DMS153 treated with DMSO at 0.1 percent for 48 hours (cell line): ENCODE data around the gene CDKAL1.
"Not testable (repeated sequence)": the region's sequence is repeated elsewhere in the genome, so short reads cannot be mapped to it uniquely, and the experiment has no call there.

Source experiments
- DNase-seq: peaks from one replicate; lab custom pipeline; 2025; ENCODE audit not compliant: unreplicated experiment; lab: John Stamatoyannopoulos, UW

Gene CDKAL1

DNA sequence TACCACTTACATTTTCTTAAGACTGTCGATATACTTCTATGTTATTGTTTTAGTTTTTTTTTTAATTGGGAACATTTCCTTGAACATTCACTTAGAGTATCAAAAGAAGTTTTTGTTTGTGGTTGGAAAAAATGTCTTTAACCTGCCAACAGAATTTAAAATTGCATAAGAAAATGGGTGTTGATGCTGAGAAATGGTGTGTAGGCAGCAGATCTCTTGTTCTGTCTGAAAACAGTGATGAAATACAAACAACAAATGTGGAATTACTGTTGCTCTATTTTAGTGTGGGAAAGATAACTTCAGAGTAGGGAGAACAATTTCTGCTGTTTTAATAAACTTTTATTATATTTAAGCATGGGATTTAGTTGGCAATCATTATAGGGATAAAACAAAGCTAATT lies 293.5 kb downstream of the CDKAL1 start:
- DNase-seq, result no peak

GRCh38 chr6:20830576-20830975 lies 296.3 kb downstream of the CDKAL1 start:
- no peak for DNase-seq

DNA sequence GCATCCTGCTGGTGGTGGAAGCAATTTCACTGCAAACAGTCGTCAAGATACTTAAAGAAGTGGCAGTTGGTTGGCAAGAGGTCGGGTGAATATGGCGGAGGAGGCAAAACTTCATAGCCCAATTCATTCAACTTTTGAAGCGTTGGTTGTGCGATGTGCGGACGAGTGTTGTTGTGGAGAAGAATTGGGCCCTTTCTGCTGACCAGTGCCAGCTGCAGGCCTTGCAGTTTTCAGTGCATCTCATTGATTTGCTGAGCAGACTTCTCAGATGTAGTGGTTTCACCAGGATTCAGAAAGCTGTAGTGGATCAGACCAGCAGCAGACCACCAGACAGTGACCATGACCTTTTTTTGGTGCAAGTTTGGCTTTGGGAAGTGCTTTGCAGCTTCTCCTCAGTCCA lies 297.0 kb downstream of the CDKAL1 start:
- not testable (repeated sequence) for DNase-seq

- no peak for DNase-seq
These were observed 299.7 kb downstream of the CDKAL1 start for GRCh38 chr6:20833881-20834515.

DNA sequence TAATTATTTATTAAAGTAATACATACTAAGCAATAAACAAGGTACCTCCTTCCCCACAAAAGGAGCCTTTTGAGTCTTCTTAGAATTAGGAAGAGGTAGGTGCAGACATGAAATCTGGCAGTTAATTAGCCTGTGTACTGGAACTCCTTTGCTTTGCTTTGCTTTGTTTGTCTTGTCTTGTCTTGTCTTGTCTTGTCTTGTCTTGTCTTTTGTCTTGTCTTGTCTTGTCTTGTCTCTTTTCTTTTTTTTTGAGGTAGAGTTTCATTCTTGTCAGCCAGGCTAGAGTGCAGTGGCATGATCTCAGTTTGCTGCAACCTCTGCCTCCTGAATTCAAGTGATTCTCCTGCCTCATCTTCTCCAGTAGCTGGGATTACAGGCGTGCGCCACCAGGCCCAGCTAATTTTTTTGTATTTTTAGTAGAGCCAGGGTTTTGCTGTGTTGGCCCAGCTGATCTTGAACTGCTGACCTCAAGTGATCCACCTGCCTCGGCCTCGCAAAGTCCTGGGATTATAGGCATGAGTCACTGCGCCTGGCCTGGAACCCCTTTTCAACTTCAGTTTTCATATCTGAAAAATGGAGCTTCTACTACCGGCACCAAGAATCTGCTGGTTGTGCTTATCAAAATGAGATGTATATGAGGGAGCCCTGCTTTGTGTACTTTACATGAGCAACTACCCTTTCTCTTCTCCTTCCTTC lies 301.2 kb downstream of the CDKAL1 start:
- no peak for DNase-seq

DNA sequence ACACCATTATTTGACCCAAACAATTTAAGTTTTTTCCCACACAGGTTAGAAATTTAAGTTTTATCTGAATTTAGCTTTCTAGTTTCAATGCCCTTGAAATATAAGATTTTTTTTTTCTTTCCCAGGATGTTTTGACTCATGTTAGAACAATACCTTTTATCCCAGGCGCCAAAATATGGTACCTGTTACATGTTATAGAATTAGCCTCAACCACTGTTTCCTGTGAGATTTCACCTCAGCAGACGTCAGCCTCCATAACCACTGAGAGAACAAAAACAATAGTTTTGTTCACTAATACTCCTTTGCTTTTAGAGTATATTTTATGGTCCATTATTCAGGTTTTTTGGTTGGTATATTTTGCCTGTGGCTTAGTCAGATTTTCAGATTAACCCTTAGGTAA lies 302.9 kb downstream of the CDKAL1 start:
- no peak for DNase-seq

GRCh38 chr6:20838113-20838512 lies 303.9 kb downstream of the CDKAL1 start:
- no peak for DNase-seq

- DNase-seq, result no peak
These were observed 305.4 kb downstream of the CDKAL1 start for GRCh38 chr6:20839630-20840029.

DNA sequence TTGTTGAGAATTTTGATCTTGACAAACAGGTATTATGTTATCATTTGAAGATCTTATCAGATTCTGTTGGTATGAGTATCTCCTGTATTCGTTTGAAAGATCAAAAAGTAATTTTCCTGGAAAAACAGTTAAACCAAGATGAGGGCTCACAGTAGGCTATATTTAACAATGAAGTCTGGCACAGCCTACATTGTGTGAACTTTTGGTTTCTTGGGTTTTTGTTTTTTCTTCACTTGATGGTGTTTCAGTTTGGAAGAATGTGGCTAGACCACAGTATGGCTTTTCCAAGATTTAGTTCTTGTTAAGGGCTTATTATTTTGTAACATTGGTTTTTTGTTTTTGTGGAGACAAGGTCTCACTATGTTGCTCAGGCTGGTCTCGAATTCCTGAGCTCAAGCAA lies 306.4 kb downstream of the CDKAL1 start:
- DNase-seq, result no peak

- no peak for DNase-seq
These were observed 307.5 kb downstream of the CDKAL1 start for GRCh38 chr6:20841806-20842205.

- no peak for DNase-seq
These were observed 311.3 kb downstream of the CDKAL1 start for GRCh38 chr6:20845592-20845991.

- no peak for DNase-seq
These were observed 312.4 kb downstream of the CDKAL1 start for GRCh38 chr6:20846602-20847028.

- DNase-seq, result no peak
These were observed 313.6 kb downstream of the CDKAL1 start for GRCh38 chr6:20847904-20848303.

DNA sequence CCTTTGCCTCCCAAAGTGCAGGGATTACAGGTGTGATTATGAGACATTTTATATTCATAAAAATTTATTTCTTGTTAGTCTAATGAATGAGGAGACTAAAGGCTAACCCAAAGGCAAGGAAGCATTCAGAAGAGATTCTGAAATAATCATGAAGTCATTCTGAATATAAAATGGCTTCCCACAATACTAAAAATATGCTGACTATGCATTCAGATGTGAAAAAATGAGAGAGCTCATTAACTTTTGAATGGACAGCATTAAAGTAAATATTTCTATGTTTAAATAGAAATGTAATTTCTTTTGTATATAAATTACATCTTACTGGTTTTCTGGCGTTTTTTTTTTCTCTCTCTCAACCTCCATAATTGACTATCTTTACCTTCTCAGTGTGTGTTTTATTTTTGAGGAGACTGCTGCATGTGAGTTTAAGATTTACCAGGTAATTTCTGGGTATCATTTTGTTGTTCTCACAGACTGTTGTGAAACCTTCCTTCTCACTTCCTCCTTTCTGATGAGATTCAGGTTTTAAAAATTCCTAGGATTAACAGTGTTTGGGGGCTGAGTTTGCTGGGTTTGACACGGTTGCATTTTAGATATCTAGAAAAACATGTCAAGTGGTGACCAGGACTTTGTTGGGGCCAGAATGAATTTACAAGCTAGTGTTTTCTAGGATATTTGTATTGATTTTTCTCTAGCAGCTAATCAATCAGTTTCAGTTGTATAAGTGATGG lies 316.6 kb downstream of the CDKAL1 start:
- no peak for DNase-seq

- no peak for DNase-seq
These were observed 317.5 kb downstream of the CDKAL1 start for GRCh38 chr6:20851795-20852194.

DNA sequence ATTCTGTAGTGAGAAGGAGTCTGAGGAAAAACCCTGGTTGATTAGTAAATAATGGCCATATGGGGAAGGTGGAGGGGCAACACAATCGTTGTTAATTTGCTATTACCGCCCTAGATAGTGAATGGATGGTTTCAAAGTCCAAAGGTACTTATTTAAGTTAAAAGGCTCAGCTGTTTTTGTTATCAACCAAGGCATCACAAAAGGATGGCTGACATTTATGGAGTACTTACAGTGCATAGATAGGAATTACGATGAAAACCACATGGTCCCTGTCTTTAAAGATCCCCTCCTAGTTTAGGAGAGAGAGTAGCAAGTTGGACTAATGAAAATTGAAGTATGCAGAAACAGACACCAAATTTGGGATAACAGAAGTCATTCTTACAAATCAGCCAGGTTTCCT lies 319.6 kb downstream of the CDKAL1 start:
- no peak for DNase-seq

DNA sequence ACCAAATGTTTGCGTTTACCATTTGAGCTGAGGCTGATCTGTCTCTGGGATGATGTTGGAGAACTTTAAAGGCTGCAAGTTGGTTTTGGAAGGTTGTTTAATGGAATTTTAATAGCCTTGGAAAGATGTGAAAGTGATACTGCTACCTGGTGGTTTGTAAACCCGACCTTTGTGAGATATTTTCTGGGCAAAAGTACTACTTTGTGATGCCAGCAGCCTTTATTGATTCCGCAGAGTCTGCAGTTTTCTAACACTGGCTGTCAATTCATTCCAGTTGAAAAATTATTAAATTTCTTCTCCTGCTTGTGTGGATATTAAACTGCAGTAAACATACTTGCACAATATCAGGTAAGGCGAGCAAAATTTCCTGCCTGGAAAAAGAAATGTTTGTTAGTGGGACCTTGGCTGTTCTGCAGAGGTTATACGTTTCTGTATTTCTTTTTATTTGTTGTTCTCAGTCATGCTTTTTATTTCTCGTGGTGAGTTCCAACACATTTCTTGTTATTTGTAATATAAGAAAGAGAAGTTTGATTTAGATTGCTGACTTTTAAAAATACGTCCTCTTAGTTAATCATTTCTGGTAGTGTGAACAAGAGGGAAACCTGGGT lies 322.5 kb downstream of the CDKAL1 start:
- DNase-seq, result no peak

DNA sequence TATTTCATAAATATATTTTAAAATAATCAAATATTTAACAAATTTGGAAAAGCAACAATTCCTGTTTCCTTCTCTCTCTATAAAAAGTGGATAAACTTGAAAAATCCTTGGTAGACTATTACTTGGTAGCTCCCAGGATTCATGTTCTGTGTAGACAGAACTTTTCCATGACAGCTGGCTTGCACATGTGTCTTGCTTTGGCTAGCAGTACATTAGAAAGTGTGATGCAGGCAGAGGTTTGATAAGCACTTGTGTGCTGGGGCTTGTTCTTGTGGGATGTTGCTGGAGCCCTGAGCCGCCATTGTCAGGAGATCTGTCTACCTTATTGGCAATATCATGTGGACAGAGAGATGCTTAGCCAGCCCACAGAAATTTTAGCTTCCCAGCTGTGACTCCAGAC lies 327.2 kb downstream of the CDKAL1 start:
- no peak for DNase-seq

- DNase-seq, result no peak
These were observed 331.8 kb downstream of the CDKAL1 start for GRCh38 chr6:20866036-20866435.

DNA sequence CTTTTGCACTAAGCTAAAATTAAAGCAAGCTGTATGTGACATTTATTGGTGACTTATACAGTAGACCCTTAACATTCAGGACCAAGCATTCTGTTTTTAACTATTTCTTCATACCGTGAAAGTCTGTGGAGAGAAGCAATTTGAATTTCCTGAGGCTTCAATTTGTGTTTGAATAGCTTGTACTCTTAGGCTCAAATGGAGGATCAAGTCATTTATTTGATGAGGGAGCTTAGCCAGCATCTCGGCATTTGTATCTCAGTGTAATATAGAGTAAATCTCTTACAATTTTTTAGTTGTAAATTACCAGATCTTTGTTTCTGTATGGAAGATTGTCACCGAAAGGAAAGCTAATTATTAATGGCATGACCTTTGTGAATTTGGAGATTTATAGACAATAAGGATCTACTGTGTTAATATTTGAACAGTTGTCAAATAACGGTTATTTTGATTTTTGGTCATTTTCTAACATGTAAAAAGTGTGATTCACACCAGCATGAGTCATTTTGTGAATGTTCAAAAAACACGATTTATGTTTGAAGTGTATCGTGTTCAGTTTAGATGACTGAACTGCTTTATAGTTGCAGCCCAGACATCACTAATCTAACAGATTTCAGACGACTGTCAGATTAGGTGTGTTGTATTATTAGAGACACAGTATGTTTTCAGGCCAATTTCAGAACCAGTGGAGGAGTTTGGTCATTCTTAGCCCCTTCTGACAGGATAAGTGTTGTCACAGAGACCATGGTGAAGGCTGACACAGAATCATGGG lies 332.9 kb downstream of the CDKAL1 start:
- DNase-seq, result no peak
